ENCODE data around the gene MARCHF11.

Gene MARCHF11

DNA sequence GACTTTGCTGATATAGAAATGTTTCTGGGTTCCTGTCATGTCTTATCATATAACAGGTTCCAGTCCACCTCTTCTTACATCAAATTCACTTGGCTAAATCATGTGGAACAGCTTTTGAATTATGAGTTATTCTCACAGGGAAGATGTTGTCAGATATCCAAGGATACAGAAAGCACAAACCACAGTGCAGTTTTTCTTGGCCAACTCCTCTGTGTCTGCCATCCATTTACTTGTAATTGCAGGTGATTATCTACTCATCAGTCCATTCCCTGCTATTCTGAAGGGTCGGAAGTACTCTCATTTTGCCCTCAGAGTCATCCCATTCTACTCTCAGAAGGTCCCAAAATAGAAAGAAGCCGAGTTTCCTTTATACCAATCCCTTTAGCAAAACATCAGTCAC is 10.0 kb downstream of the MARCHF11 start:
- H3K27ac ChIP-seq (ENCODE audit: low read length) = no peak overlapping the region
- H3K36me3 ChIP-seq (ENCODE audit: insufficient read depth, low read length) = no peaks in the 10 kb centered on the region
- H3K79me2 ChIP-seq (ENCODE audit: insufficient read depth, low read length) = no peaks in the 10 kb centered on the region
- DNase-seq = no peak
- no peaks in the 10 kb centered on the region for H3K27me3 ChIP-seq (ENCODE audit: insufficient read depth, low read length, poor library complexity)
- H3K4me2 ChIP-seq (ENCODE audit: insufficient read depth, low read length) = no peak overlapping the region
- ATAC-seq (ENCODE audit: insufficient read depth, low read depth) = no peak
- H3K9me3 ChIP-seq (ENCODE audit: insufficient read depth, low read length, severe bottlenecking) = no peaks in the 10 kb centered on the region
- H2AFZ ChIP-seq (ENCODE audit: low read depth, low read length) = no peak overlapping the region
- no peaks in the 10 kb centered on the region for H3K4me1 ChIP-seq (ENCODE audit: insufficient read depth, low read length)
- no peaks in the 10 kb centered on the region for H4K20me1 ChIP-seq (ENCODE audit: insufficient read depth, low read length)
- H3K4me3 ChIP-seq (ENCODE audit: low read depth in 1 of 2, low read length in 2 of 2) = no peak overlapping the region
- H3K9ac ChIP-seq (ENCODE audit: low read depth, low read length) = no peak overlapping the region
- no peak for TF ChIP-seq EZH2 (IDR thresholded peaks at IDR 0.05; ENCODE audit: borderline replicate concordance, low read depth, low read length, severe bottlenecking)
- TF ChIP-seq, protein P1, sequence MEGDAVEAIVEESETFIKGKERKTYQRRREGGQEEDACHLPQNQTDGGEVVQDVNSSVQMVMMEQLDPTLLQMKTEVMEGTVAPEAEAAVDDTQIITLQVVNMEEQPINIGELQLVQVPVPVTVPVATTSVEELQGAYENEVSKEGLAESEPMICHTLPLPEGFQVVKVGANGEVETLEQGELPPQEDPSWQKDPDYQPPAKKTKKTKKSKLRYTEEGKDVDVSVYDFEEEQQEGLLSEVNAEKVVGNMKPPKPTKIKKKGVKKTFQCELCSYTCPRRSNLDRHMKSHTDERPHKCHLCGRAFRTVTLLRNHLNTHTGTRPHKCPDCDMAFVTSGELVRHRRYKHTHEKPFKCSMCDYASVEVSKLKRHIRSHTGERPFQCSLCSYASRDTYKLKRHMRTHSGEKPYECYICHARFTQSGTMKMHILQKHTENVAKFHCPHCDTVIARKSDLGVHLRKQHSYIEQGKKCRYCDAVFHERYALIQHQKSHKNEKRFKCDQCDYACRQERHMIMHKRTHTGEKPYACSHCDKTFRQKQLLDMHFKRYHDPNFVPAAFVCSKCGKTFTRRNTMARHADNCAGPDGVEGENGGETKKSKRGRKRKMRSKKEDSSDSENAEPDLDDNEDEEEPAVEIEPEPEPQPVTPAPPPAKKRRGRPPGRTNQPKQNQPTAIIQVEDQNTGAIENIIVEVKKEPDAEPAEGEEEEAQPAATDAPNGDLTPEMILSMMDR (IDR thresholded peaks at IDR 0.05; ENCODE audit: borderline replicate concordance, extremely low read depth, low read length, poor library complexity, severe bottlenecking) = no peak

DNA sequence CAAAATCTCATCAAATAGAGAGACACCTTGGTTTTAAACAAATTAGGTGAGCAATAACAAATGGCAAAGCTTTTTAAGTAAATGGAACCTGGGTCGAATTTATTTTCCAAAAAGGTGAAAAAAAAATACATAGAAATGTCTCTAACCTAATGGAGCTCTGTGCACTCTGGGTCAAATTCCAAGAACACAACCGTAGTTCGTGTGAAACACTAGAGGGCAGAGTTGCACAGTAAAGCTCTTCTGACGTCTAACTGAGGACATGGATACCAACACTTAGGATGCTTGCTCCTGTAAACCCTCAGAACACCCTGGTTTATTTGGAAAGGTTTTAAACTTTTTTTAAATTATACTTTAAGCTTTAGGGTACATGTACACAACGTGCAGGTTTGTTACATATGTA is 18.9 kb downstream of the MARCHF11 start:
- Histone ChIP-seq H3K36me3 (ENCODE audit: insufficient read depth, low read length) (no peaks in the 10 kb centered on the region), H3K79me2 (ENCODE audit: insufficient read depth, low read length) (no peaks in the 10 kb centered on the region), H3K4me2 (ENCODE audit: insufficient read depth, low read length) (no peak overlapping the region), H4K20me1 (ENCODE audit: insufficient read depth, low read length) (no peaks in the 10 kb centered on the region), H2AFZ (ENCODE audit: low read depth, low read length) (no peak overlapping the region), H3K9me3 (ENCODE audit: insufficient read depth, low read length, severe bottlenecking) (no peaks in the 10 kb centered on the region), H3K4me3 (ENCODE audit: low read depth in 1 of 2, low read length in 2 of 2) (no peak overlapping the region), H3K27me3 (ENCODE audit: insufficient read depth, low read length, poor library complexity) (no peaks in the 10 kb centered on the region), H3K27ac (ENCODE audit: low read length) (no peak overlapping the region), H3K4me1 (ENCODE audit: insufficient read depth, low read length) (no peaks in the 10 kb centered on the region), H3K9ac (ENCODE audit: low read depth, low read length) (no peak overlapping the region)
- DNase-seq (peak; percentile 49), ATAC-seq (ENCODE audit: insufficient read depth, low read depth) (peak; percentile 99)
- TF ChIP-seq, protein P1 (IDR thresholded peaks at IDR 0.05; ENCODE audit: borderline replicate concordance, extremely low read depth, low read length, poor library complexity, severe bottlenecking) = peak; percentile 85
- TF ChIP-seq EZH2 (IDR thresholded peaks at IDR 0.05; ENCODE audit: borderline replicate concordance, low read depth, low read length, severe bottlenecking) = no peak

DNA sequence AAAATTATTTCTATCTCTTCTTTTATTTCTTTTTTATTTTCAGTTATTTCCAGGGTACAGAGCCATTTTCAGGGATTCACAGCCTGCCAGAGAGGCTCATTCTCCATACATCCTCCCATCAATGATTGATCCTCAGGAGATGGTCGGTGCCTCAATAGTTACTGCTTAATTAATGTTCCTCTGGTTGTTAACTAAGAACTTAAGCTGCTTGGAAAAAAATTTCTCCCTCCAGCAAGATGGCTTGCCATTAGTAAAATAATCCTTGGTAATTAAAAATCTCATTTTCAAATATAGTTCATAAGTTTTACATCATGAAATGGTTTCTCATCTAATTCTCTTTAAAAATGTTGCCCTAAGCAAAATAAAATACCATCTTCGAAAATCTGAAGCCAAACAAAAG is 20.0 kb downstream of the MARCHF11 start:
- Histone ChIP-seq H3K4me2 (ENCODE audit: insufficient read depth, low read length) (no peak overlapping the region), H3K79me2 (ENCODE audit: insufficient read depth, low read length) (no peaks in the 10 kb centered on the region), H3K9me3 (ENCODE audit: insufficient read depth, low read length, severe bottlenecking) (no peaks in the 10 kb centered on the region), H3K36me3 (ENCODE audit: insufficient read depth, low read length) (no peaks in the 10 kb centered on the region), H2AFZ (ENCODE audit: low read depth, low read length) (no peak overlapping the region), H3K9ac (ENCODE audit: low read depth, low read length) (no peak overlapping the region), H3K27ac (ENCODE audit: low read length) (no peak overlapping the region), H3K4me3 (ENCODE audit: low read depth in 1 of 2, low read length in 2 of 2) (no peak overlapping the region), H3K4me1 (ENCODE audit: insufficient read depth, low read length) (no peaks in the 10 kb centered on the region), H3K27me3 (ENCODE audit: insufficient read depth, low read length, poor library complexity) (no peaks in the 10 kb centered on the region), H4K20me1 (ENCODE audit: insufficient read depth, low read length) (no peaks in the 10 kb centered on the region)
- ATAC-seq (ENCODE audit: insufficient read depth, low read depth) (no peak), DNase-seq (no peak)
- TF ChIP-seq, protein P1 (IDR thresholded peaks at IDR 0.05; ENCODE audit: borderline replicate concordance, extremely low read depth, low read length, poor library complexity, severe bottlenecking) = no peak
- no peak for TF ChIP-seq EZH2 (IDR thresholded peaks at IDR 0.05; ENCODE audit: borderline replicate concordance, low read depth, low read length, severe bottlenecking)

- Histone ChIP-seq H3K27ac (ENCODE audit: low read length) (no peak overlapping the region), H3K9me3 (ENCODE audit: insufficient read depth, low read length, severe bottlenecking) (no peaks in the 10 kb centered on the region), H2AFZ (ENCODE audit: low read depth, low read length) (no peak overlapping the region), H3K4me2 (ENCODE audit: insufficient read depth, low read length) (no peak overlapping the region), H3K4me3 (ENCODE audit: low read depth in 1 of 2, low read length in 2 of 2) (no peak overlapping the region), H3K36me3 (ENCODE audit: insufficient read depth, low read length) (no peaks in the 10 kb centered on the region), H4K20me1 (ENCODE audit: insufficient read depth, low read length) (no peaks in the 10 kb centered on the region), H3K27me3 (ENCODE audit: insufficient read depth, low read length, poor library complexity) (no peaks in the 10 kb centered on the region), H3K79me2 (ENCODE audit: insufficient read depth, low read length) (no peaks in the 10 kb centered on the region), H3K4me1 (ENCODE audit: insufficient read depth, low read length) (no peaks in the 10 kb centered on the region), H3K9ac (ENCODE audit: low read depth, low read length) (no peak overlapping the region)
- DNase-seq (no peak), ATAC-seq (ENCODE audit: insufficient read depth, low read depth) (no peak)
- TF ChIP-seq, protein P1 (IDR thresholded peaks at IDR 0.05; ENCODE audit: borderline replicate concordance, extremely low read depth, low read length, poor library complexity, severe bottlenecking) = no peak
- TF ChIP-seq EZH2 (IDR thresholded peaks at IDR 0.05; ENCODE audit: borderline replicate concordance, low read depth, low read length, severe bottlenecking) = no peak
Measured at GRCh38 chr5:16156152-16156551, 23.4 kb downstream of the MARCHF11 start.
